ENCODE measurements around the gene RBMS1.
"Not testable (repeated sequence)": the region's sequence is repeated elsewhere in the genome, so short reads cannot be mapped to it uniquely, and the experiment has no call there.

The RBMS1 gene

GRCh38 chr2:160501370-160501769, 7.8 kb upstream of the RBMS1 start:
- no peak for DNase-seq (ENCODE audit: low spot score)

GRCh38 chr2:160499865-160500264, 6.3 kb upstream of the RBMS1 start:
- DNase-seq (ENCODE audit: low spot score): no peak

- no peak for DNase-seq (ENCODE audit: low spot score)
These were observed 4.5 kb upstream of the RBMS1 start for GRCh38 chr2:160498137-160498536.

GRCh38 chr2:160494201-160494644, 616 bp upstream of the RBMS1 start:
- no peak for DNase-seq (ENCODE audit: low spot score)

- peak; percentile 29 for DNase-seq (ENCODE audit: low spot score)
These were observed 993 bp downstream of the RBMS1 start for GRCh38 chr2:160492401-160493226.

GRCh38 chr2:160491911-160492371, 1.7 kb downstream of the RBMS1 start:
- peak; percentile 54 for DNase-seq (ENCODE audit: low spot score)

GRCh38 chr2:160490733-160491685, 2.6 kb downstream of the RBMS1 start:
- DNase-seq (ENCODE audit: low spot score): peak; percentile 60

- peak; percentile 54 for DNase-seq (ENCODE audit: low spot score)
These were observed 4.5 kb downstream of the RBMS1 start for GRCh38 chr2:160489111-160489510.

- not testable (repeated sequence) for DNase-seq (ENCODE audit: low spot score)
These were observed 5.3 kb downstream of the RBMS1 start for GRCh38 chr2:160488289-160488688.

- no peak for DNase-seq (ENCODE audit: low spot score)
These were observed 7.3 kb downstream of the RBMS1 start for GRCh38 chr2:160486341-160486740.

GRCh38 chr2:160484859-160485520, 8.6 kb downstream of the RBMS1 start:
- peak; percentile 62 for DNase-seq (ENCODE audit: low spot score)

- DNase-seq (ENCODE audit: low spot score): peak; percentile 73
These were observed 10.9 kb downstream of the RBMS1 start for GRCh38 chr2:160482673-160483072.

GRCh38 chr2:160479269-160479668, 14.3 kb downstream of the RBMS1 start:
- DNase-seq (ENCODE audit: low spot score): no peak

GRCh38 chr2:160478660-160479059, 14.9 kb downstream of the RBMS1 start:
- DNase-seq (ENCODE audit: low spot score): no peak

GRCh38 chr2:160477032-160477431, 16.6 kb downstream of the RBMS1 start:
- no peak for DNase-seq (ENCODE audit: low spot score)

GRCh38 chr2:160474891-160475787, 18.5 kb downstream of the RBMS1 start:
- DNase-seq (ENCODE audit: low spot score): no peak

- DNase-seq (ENCODE audit: low spot score): peak; percentile 22
These were observed 19.3 kb downstream of the RBMS1 start for GRCh38 chr2:160474319-160474645.

- no peak for DNase-seq (ENCODE audit: low spot score)
These were observed 19.9 kb downstream of the RBMS1 start for GRCh38 chr2:160473468-160474318.

- peak; percentile 31 for DNase-seq (ENCODE audit: low spot score)
These were observed 20.8 kb downstream of the RBMS1 start for GRCh38 chr2:160472839-160473251.

GRCh38 chr2:160471950-160472349, 21.7 kb downstream of the RBMS1 start:
- DNase-seq (ENCODE audit: low spot score): peak; percentile 71
